Ramos (cell line): Measurements from ENCODE around the gene ZNF487.

Experiments used
- in situ Hi-C: fragments of 300-500 bp; cut with MboI; formaldehyde crosslinking; loops from one replicate; pipeline ENCODE4 v1.14.3; 2022; ENCODE audit warnings: low sequenced_read_pairs; ENCODE audit not compliant: unreplicated experiment

Gene ZNF487

DNA sequence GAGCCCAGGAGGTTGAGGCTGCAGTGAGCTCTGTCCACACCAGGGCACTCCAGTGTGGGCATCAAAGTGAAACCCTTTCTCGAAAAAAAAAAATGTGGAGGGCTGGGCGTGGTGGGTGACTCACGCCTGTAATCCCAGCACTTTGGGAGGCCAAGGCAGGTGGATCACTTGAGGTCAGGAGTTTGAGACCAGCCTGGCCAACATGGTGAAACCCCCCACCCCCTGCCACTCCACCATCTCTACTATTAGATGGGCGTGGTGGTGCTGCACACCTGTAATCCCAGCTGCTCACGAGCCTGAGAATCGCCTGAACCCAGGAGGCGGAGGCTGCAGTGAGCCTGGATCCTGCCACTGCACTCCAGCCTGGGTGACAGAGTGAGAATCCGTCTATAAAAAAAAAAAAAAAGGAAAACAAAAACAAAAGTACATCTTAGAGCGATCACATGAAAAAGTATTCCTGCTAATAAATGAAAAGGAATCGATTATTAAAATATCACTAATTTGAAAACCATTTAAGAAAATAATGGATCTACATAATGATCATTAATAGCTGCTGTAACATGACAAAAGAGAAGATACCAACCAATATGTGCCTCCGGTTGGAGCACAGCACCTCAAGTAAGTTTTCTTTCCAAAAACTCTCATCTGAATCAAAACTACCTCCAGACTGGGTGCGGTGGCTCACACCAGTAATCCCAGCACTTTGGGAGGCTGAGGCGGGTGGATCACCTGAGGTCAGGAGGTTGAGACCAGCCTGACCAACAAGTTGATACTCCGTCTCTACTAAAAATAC, 32.8 kb upstream of the ZNF487 start:
- in situ Hi-C loops: loop anchor here (25.0 kb wide), 1 partner anchor 1958 kb away; the partner anchor contains the start of gene ALOX5

DNA sequence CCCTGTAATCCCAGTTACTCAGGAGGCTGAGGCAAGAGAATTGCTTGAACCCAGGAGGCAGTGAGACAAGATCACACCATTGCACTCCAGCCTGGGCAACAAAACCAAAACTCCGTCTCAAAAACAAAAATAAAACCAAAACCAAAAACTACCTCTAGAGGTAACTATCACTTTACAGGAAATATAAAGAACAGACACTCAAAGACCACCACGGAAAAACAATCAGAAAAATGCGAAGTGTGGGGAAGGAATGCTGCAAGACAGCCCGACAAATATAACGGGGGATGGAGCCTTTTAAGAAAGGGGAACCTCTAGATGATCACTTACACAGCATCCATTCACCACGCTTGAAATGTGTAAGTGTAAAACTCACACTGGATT, 32.2 kb upstream of the ZNF487 start:
- in situ Hi-C loops: loop anchor here (25.0 kb wide), 1 partner anchor 1958 kb away; the partner anchor contains the start of gene ALOX5

DNA sequence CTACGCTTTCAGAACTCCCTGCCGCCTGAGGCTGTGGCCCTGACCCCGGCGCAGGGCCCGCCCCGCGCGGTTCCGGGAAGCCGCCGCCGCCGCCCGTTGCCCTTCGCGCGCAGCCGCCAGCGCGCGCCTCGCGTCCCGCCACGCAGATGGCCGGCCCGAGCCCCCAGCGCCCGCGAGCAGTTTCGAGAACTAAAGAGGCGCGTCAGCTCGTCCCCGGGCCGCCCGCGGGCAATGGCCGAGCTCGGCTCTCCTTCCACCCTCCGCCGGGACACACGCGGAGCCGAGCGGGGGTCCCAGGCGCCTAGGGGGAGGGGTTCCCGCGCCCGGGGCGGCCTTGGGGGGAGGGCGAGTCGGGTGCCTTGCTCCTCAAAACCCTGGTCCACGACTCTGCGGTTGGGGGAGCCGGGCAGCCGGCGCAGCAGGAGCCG, 29.7 kb upstream of the ZNF487 start:
- in situ Hi-C loops: loop anchor here (25.0 kb wide), 1 partner anchor 1955 kb away; the partner anchor contains the start of gene ALOX5

DNA sequence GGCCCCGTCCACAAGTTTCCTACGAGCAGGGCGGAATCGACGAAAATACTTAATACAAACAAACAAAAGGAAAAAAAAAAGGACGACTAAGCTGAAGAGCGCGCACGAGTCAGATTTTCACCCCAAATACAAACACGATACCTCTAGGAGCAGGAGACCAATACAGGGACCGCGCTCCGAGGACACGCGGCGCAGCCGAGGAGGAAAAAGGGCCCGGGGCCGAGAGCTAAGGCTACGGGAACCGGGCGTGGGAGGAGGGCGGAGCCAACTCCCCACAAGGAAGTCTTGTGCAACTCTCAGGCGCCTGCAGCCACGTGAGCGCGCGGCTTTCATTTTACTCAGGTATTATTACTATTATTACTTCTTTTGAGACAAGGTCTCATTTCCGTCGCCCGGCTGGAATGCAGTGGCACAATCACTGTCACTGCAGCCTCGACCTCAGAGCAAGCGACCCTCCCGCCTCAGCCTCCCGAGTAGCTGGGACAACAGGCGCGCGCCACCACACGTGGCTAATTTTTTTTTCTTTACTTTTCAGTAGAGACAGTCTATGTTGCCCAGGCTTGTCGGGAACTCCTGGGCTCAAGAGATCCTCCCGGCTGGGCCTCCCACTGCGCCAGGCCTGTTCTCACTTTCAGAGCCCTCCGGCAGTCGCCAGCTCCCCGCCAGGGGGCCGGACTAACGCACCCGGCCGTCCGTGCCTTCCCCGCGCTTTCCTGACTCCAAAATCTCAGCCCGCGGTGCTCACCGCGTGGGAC, 29.2 kb upstream of the ZNF487 start:
- in situ Hi-C loops: loop anchor here (25.0 kb wide), 1 partner anchor 1955 kb away; the partner anchor contains the start of gene ALOX5

DNA sequence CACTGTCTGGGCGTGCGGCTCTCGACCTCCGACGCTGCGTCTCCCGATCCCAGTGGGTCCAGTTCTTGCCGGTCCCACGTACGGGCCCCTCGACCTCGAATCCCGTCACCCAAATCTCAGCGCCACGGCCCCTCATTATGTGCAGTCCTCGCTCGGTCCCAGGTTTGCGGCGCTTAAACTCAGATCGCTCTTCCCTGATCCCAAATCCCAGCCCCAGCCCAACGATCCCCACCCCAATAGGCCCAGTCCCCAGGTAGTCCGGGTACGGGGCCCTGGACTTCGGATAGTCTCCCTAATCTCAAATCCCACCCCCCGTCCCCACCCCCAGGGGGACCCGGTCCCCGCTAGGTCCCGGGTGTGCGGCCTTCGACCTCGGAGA, 28.6 kb upstream of the ZNF487 start:
- in situ Hi-C loops: loop anchor here (25.0 kb wide), 1 partner anchor 1954 kb away; the partner anchor contains the start of gene ALOX5

DNA sequence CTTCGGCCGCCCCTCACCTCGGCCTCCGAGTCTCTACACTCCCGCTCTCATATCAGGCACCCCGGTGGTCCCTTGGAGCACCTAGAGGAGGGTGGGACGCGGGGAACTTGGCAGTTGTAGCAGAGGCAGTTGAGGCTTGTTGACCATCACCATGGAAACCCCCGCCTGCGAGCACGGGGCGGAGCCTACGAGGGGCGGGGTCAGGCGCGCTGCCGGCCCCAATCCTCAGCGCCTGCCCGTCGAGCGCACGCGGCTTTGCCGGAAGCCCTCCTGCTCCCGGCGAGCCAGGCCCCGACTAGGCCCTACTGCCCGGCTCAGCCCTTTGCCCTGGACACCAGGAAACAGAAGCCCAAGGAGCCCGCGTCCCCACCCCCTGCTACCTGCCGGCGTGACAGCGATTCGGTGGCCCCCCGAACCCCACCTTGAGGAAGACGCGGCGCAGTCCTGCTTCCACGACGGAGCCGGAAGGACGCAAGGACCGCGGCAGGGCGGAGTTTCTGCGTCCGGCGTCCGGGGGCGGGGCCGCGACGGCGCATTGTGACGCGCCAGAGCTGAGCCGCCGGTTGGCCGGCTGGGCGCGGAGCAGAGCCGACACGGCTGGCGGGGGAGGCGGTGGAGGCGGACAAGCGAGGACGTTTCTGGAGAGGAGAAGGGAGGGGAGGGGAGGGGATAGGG, 28.1 kb upstream of the ZNF487 start, which contains the start of gene HNRNPF:
TSS of gene HNRNPF (minus strand) at position 477 of the 675 bp plus-strand sequence. CDS start 21,302 bp downstream, outside the sequence.
- in situ Hi-C loops: loop anchor here (25.0 kb wide), 1 partner anchor 1953 kb away; the partner anchor contains the start of gene ALOX5

DNA sequence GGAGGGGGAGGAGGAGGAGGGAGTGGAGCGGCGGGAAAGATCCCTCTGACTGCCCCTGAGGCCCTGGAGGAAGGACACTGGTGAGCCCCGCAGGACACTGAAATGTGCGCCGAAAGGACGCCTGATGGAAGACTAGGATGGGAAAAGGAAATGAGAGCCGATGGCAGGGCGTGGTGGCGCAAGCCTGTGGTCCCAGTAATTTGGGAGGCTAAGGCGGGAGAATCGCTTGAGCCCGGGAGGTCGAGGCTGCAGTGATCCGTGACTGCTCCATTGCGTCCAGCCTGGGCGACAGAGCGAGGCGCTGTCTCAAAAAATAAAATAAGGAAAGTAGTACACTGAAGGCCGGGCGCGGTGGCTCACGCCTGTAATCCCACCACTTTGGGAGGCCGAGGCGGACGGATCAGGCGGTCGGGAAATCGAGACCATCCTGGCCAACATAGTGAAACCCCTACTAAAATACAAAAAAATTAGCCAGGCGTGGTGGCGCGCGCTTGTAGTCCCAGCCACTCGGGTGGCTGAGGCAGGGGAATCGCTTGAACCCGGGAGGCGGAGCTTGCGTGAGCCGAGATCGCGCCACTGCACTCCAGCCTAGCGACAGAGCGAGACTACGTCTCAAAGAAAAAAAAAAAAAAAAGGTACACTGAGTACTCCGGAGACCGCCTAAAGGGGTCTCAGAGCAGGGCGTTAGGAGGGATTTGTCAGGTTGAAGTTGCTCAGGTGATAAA, 27.4 kb upstream of the ZNF487 start:
- in situ Hi-C loops: loop anchor here (25.0 kb wide), 1 partner anchor 1953 kb away; the partner anchor contains the start of gene ALOX5

DNA sequence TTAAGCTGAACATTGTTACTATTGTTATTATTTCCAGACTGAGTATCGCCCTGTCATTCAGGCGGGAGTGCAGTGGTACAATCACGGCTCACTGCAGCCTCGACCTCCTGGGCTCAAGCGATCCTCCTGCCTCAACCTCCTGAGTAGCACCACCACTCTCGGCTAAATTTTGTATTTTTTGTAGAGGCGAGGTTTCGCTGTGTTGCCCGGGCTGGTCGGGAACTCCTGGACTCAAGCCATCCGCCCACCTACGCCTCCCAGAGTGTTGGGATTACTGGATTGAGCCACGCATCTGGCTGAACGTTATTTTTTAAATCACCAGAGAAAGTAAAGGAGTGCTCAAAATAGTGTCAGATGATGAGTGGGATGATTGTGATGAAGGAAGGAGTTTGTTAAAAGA, 26.6 kb upstream of the ZNF487 start:
- in situ Hi-C loops: loop anchor here (25.0 kb wide), 1 partner anchor 1952 kb away; the partner anchor contains the start of gene ALOX5

DNA sequence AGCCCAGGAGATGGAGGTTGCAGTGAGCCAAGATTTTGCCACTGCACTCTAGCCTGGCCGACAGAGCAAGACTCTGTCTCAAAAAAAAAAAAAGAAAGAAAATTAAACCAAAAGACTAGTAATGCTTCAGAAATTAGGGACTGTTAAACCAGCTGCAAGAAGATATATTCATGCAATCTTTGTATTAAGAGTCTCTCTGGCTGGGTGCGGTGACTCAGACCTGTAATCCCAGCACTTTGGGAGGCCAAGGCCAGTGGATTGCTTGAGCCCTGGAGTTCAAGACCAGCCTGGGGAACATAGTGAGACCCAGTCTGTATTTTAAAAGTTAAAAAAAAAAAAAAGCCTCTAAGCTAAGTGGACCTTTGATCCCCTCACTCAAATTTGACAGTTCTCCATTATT, 25.4 kb upstream of the ZNF487 start:
- in situ Hi-C loops: loop anchor here (25.0 kb wide), 1 partner anchor 1951 kb away; the partner anchor contains the start of gene ALOX5

DNA sequence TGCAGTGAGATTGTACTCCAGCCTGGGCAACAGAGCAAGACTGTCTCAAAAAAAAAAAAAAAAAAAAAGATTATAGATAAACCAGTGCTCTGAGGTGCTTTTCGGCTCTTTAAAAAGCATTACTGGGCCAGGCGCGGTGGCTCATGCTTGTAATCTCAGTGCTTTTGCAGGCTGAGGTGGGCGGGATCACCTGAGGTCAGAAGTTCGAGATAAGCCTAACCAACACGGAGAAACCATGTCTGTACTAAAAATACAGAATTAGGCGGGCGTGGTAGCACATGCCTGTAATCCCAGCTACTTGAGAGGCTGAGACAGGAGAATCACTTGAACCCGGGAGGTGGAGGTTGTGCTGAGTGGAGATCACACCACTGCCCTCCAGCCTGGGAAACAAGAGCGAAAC, 21.4 kb upstream of the ZNF487 start:
- in situ Hi-C loops: loop anchor here (25.0 kb wide), 1 partner anchor 1947 kb away; the partner anchor contains the start of gene ALOX5

DNA sequence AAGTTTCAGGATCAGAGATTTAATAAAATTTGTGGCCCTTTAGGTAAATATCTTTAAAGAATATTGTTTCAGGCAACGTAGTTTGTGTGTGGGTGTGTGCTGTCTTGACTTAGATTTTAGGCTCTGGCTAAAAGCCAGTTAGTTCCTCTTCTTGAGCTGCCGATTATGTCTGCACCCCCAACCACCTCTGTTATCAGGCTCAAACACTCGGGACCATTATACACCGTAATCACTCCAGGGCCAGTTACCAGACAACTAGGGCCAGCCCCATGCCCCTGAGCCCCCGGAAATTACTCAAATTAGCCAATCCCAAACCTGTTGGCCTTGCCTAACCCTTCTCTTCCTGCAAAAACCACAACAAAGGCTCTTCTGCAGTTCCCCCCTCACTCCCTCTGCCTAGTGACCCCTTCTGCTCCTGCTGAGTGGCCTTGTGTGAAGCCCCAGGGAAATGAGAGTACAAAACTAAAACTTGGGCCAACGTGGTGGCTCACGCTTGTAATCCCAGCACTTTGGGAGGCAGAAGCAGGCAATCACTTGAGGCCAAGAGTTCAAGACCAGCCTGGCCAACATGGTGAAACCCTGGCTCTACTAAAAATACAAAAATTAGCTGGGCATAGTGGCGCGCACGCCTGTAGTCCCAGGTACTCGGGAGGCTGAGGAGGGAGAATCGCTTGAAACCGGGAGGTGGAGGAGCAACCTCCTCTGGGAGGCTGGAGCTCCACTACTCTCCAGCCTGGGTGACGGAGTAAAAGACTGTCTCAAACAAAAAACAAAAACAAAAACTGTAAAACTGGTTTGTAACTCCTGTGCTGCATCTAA, 18.8 kb upstream of the ZNF487 start:
- in situ Hi-C loops: loop anchor here (25.0 kb wide), 1 partner anchor 1944 kb away; the partner anchor contains the start of gene ALOX5

DNA sequence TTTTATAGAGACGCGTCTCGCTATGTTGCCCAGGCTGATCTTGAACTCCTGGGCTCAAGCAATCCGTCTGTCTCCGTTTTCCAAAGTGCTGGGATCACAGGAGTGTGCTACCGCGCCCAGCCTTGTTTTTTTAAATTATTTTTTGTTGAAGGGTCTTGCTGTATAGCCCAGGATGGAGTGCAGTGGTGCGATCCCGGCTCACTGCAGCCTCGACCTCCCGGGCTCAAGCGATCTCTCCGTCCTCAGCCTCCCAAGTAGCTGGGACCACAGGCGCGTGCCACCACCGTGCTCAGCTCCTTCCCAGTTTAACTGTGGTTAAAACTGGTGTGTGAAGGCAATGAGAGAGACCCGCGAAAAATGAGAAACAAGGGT, 16.9 kb upstream of the ZNF487 start:
- in situ Hi-C loops: loop anchor here (25.0 kb wide), 1 partner anchor 1942 kb away; the partner anchor contains the start of gene ALOX5

DNA sequence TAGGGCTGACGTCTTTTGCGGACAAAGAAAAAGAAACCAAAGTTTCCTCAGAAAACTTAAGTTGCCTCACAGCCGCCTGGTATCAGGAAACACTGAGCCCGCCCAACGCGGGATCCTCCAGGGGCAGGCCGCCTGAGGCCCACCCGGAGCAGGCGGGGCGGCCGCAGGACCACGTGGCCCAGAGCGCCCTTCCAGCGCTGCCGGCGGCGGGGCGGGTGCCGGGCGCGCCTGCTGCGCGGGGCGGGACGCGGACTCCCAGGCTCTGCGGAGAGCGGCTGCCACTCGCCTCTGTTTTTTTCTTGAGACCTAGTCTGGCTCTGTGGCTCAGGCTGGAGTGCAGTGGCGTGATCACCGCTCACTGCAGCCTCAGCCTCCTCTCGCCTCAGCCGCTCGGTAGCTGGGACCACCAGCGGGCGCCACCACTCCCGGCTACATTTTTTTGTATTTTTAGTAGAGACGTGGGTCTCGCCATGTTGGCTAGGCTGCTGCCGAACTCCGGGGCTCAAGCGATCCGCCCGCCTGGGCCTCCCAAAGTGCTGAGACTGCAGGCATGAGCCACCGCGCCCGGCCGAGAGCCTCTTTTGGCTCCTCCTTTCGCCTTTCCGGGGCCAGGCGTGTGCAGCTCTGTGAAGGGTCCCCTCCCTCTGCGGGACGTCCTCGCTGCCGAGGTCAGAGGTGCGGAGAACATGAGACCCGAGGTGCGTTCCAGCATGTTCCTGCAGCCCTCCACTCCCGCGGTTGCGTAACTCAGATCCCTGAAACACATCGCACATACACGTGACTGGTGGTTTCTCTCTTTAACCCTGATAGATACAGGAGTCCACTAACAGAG, 16.3 kb upstream of the ZNF487 start:
- in situ Hi-C loops: loop anchor here (25.0 kb wide), 1 partner anchor 1942 kb away; the partner anchor contains the start of gene ALOX5

DNA sequence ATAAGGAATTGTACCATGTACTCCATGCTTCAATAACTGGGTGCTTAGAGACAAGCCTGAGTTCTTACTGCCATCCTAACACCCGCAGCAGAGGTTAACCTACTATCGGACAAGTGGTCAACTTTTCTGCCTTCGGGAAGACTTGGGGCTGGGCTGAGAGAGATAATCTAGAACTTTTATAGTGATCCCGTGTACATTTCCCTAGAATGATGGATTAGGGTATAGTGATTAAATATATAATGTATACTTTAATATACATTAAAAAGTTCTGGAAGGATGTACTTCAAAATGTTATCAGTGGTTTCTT, 15.8 kb upstream of the ZNF487 start:
- in situ Hi-C loops: loop anchor here (25.0 kb wide), 1 partner anchor 1941 kb away; the partner anchor contains the start of gene ALOX5

DNA sequence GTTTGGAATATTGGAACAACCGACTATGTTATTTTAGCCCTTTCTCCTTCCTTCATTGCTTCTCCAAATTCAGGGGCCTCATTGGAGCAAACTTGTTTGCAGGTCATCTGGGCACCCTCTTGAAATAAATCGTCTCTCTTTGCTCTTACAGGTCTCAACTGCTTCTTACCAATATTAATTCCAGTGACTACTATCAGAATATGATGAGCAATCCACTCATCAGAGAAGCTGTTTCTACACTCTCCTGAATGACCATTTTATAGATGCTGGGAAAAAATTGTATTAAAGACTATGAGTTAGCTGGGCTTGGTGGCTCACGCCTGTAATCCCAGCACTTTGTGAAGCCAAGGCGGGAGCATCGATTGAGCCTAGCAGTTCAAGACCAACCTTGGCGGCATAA, 15.4 kb upstream of the ZNF487 start:
- in situ Hi-C loops: loop anchor here (25.0 kb wide), 1 partner anchor 1941 kb away; the partner anchor contains the start of gene ALOX5

DNA sequence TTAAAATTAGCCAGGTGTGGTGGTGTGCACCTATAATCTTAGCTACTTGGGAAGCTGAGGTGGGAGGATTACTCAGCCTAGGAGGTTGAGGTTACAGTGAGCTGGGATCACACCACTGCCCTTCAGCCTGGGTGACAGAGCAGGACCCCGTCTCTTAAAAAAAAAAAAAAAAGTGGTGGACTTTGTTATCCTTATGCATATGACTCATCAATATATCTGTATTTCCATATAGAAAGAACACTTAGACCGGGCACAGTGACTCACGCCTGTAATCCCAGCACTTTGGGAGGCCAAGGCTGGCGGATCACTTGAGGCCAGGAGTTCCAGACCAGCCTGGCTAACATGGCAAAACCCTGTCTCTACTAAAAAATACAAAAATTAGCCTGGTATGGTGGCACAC, 15.0 kb upstream of the ZNF487 start:
- in situ Hi-C loops: loop anchor here (25.0 kb wide), 1 partner anchor 1940 kb away; the partner anchor contains the start of gene ALOX5

DNA sequence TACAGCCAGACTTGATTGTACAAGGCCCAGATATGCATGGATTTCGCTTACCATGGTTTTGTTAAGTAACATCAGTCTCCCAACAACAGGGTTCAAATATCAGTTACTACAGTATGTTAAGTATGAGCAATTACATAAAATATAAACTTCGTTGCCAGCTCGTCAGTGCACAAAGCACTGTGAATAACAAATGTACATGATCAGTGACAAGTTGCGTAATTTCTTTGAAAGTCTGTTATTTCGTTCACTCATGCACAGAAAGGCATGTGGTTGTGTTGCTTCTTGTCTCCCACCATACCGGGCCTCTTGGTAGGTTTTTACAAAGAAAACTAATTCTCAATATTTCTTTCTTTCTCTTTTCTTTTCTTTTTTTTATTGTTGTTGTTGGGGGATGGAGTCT, 12.5 kb upstream of the ZNF487 start:
- in situ Hi-C loops: loop anchor here (25.0 kb wide), 1 partner anchor 1938 kb away; the partner anchor contains the start of gene ALOX5
